Umbilical cord (tissue), 2 donors: ENCODE measurements around the gene HTR3C. TPM values are rescaled to one million over a fixed set of nuclear protein-coding genes. Genes with fewer than 3 reads are reported as not detected.

ENCODE experiments used
- DNase-seq: peaks from one replicate; pipeline ENCODE4 v3.0.0-alpha.2; 2015; ENCODE audit warnings: low spot score
- total RNA-seq: library from RNA; depleted of rRNA; stranded (reverse); fragments of >200 nt; gene quantifications from one replicate; pipeline ENCODE4 v1.2.3, GENCODE V29; 2014; ENCODE audit warnings: low replicate concordance; ENCODE audit not compliant: insufficient read depth

The HTR3C gene
- total RNA-seq, 1 donor from 2014 or later = not detected

DNA sequence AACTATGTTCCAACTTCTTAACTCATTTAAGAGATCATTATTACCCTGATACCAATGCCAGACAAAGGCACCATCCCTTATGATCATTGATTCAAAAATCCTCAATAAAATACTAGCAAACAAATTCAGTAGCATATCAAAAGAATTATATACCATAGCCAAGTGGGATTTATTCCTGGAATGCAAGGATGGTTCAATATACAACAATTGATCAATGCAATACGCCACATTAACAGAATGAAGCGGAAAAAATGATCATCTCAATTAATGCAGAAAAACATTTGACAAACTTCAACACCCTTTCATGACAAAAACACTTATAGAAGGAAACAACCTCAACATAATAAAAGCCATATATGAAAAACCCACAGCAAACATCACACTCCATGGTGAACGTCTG lies 39.4 kb downstream of the HTR3C start:
- no peak for DNase-seq

DNA sequence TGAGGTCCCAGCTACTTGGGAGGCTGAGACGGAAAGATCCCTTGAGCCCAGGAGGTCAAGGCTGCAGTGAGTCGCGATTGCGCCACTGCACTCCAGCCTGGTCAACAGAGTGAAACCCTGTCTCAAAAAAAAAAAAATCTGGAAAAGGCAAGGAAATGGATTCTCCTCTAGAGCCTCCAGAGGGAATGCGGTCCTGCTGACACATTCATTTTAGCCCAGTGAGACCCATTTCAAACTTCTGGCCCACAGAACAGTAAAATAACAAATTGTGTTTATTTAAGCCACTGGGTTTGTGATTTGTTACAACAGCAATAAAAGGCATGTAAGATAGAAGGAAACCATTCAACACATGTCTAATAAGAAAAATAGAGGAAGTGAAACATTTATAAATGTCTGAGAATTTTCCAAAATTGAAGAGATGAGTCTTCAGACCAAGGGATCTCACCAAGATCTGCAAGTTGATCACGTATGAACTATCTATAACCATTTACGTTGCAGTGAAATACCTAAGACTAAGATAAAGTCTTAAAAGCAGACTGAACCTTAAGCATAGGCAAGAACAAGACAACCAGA lies 44.0 kb downstream of the HTR3C start, which contains the start of gene HTR3E:
TSS of gene HTR3E (plus strand) at position 254 of the 573 bp plus-strand sequence. CDS start 466 bp downstream, outside the sequence.
- no peak for DNase-seq

DNA sequence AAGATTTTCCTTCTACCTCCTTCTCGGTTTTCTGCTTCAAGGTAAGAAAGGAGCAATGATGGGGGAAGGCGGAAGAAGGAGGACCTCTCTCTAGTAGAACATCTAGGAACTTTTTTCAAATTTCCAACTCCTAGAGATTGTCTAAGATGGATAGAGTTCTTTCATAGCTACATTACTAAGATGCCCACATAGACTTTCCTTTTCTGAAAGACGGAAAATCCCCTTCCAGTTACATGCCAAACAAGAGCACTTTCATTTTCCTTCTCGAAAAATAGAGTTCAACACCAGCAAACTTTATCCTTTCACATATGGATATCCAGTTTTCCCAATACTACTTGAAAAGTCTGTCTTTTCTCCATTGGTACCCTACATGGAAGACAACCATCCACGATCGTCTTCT lies 44.7 kb downstream of the HTR3C start:
- no peak for DNase-seq

DNA sequence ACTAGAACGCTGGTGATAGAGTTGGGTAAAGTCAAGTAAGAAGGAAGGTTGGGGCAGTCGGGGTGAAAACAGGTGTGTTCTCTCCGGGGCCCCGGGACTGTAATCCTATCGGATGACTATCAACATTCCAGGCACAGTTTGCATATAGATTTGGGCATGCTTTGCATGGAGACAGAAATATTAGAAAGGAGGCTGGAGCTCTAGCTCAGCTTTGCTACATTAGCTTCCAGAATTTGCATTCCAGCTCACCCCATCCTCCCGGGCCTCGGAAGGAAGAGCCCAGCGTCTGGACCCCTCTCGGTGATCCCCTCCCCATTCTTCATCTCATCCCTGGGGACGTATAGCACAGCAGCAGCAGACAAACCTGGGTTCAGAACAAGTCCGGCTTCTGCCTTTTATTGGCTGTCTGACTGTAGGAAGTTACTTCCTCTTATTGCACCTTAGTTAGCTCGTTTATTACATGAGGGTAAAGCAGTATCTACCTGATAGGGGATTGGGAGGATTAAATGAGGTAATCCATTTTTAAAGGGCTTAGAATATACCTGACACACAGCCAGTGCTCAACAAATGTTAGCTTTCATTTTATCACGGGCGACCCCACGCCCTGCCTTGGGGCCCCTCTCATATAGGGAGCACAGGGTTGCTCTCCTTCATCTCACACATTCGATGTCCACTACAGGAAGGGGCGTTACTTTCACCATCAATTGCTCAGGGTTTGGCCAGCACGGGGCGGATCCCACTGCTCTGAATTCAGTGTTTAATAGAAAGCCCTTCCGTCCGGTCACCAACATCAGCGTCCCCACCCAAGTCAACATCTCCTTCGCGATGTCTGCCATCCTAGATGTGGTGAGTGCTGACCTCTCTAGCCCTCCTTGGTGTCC lies 47.2 kb downstream of the HTR3C start:
- DNase-seq = no peak

Other genes with a start within 250 kb of the HTR3C start
- gene MAP6D1, start 227.5 kb upstream of the HTR3C start, total RNA-seq = 5.8 TPM
- 50.1 TPM for gene PARL, start 168.2 kb upstream of the HTR3C start, total RNA-seq
- 19.7 TPM for gene ABCC5, start 35.2 kb upstream of the HTR3C start, total RNA-seq
- gene HTR3D, start 21.3 kb upstream of the HTR3C start, total RNA-seq = not detected
- 0.72 TPM for gene HTR3E, start 44.0 kb downstream of the HTR3C start, total RNA-seq
- 24.3 TPM for gene EIF2B5, start 82.3 kb downstream of the HTR3C start, total RNA-seq
- 28.9 TPM for gene DVL3, start 102.3 kb downstream of the HTR3C start, total RNA-seq
- 287 TPM for gene AP2M1, start 121.8 kb downstream of the HTR3C start, total RNA-seq
- gene ABCF3, start 133.2 kb downstream of the HTR3C start, total RNA-seq = 45.3 TPM
- 1.7 TPM for gene VWA5B2, start 176.5 kb downstream of the HTR3C start, total RNA-seq
- gene ALG3, start 195.9 kb downstream of the HTR3C start, total RNA-seq = 27.7 TPM
- gene EEF1AKMT4, start 196.6 kb downstream of the HTR3C start, total RNA-seq = not detected
- not detected for gene CAMK2N2, start 208.5 kb downstream of the HTR3C start, total RNA-seq
- not detected for gene ECE2, start 223.0 kb downstream of the HTR3C start, total RNA-seq
- gene PSMD2, start 246.2 kb downstream of the HTR3C start, total RNA-seq = 191 TPM